GM23338 (cell line): ENCODE results near the gene CNGA1. TPM values are rescaled to one million over a fixed set of nuclear protein-coding genes. Genes with fewer than 3 reads are reported as not detected.

Experiments used
- ATAC-seq: fragments of 200-7000 bp; cut with Tn5 transposase; 3 replicates; pipeline ENCODE4 v1.9.1; 2020
- DNase-seq: peaks from one replicate; pipeline ENCODE4 v3.0.0-alpha.2; 2015; ENCODE audit warnings: low spot score
- H2AFZ ChIP-seq: fragments of 200-600 bp; sonication (generic); 2 replicates; pipeline ENCODE4 v1.8.0; 2016; ENCODE audit warnings: antibody characterized with exemption, mild to moderate bottlenecking, moderate library complexity
- H3F3A ChIP-seq: fragments of 200-600 bp; sonication (generic); replicated peaks from 2 replicates; pipeline ENCODE4 v1.8.0; 2017; ENCODE audit warnings: antibody characterized with exemption, mixed run types, low read depth
- H3K27ac ChIP-seq: fragments of 200-600 bp; sonication (generic); 2 replicates; pipeline ENCODE4 v1.6.1; 2016; ENCODE audit warnings: low read depth
- H3K27me3 ChIP-seq: fragments of 200-600 bp; sonication (generic); 2 replicates; pipeline ENCODE4 v1.8.0; 2016; ENCODE audit warnings: mild to moderate bottlenecking, mixed run types, moderate library complexity; ENCODE audit not compliant: insufficient read depth
- H3K36me3 ChIP-seq: fragments of 200-600 bp; sonication (generic); 2 replicates; pipeline ENCODE4 v1.8.0; 2016; ENCODE audit warnings: mild to moderate bottlenecking; ENCODE audit not compliant: insufficient read depth
- H3K4me1 ChIP-seq: fragments of 200-600 bp; sonication (generic); 2 replicates; pipeline ENCODE4 v1.8.0; 2016; ENCODE audit warnings: mild to moderate bottlenecking, moderate library complexity; ENCODE audit not compliant: insufficient read depth
- H3K4me2 ChIP-seq: fragments of 200-600 bp; sonication (generic); 2 replicates; pipeline ENCODE4 v1.7.1; 2017; ENCODE audit warnings: mixed run types
- H3K4me3 ChIP-seq: fragments of 200-600 bp; sonication (generic); 2 replicates; pipeline ENCODE4 v1.6.1; 2016; ENCODE audit warnings: mixed run types
- H3K79me2 ChIP-seq: fragments of 200-600 bp; sonication (generic); replicated peaks from 2 replicates; pipeline ENCODE4 v1.8.0; 2017; ENCODE audit warnings: mild to moderate bottlenecking; ENCODE audit not compliant: insufficient read depth
- H3K9me2 ChIP-seq: fragments of 200-600 bp; sonication (generic); 2 replicates; pipeline ENCODE4 v1.8.0; 2017; ENCODE audit not compliant: insufficient read depth
- H4K20me1 ChIP-seq: fragments of 200-600 bp; sonication (generic); replicated peaks from 2 replicates; pipeline ENCODE4 v1.8.0; 2017; ENCODE audit warnings: mild to moderate bottlenecking; ENCODE audit not compliant: insufficient read depth
- H3K27ac Mint-ChIP-seq: 2 replicates; pipeline ENCODE4 v1.8.0; 2020; ENCODE audit warnings: inconsistent platforms, mild to moderate bottlenecking, moderate library complexity, mixed read lengths
- H3K27me3 Mint-ChIP-seq: 3 replicates; pipeline ENCODE4 v1.8.0; 2022; ENCODE audit warnings: low read depth, mild to moderate bottlenecking, moderate library complexity, mixed read lengths, inconsistent platforms; ENCODE audit not compliant: insufficient read depth, poor library complexity
- H3K36me3 Mint-ChIP-seq: 3 replicates; pipeline ENCODE4 v1.8.0; 2021; ENCODE audit warnings: low read depth, mild to moderate bottlenecking, inconsistent platforms, moderate library complexity, mixed read lengths
- H3K4me1 Mint-ChIP-seq: 3 replicates; pipeline ENCODE4 v1.8.0; 2020; ENCODE audit warnings: mild to moderate bottlenecking, inconsistent platforms, mixed read lengths
- H3K4me3 Mint-ChIP-seq: 3 replicates; pipeline ENCODE4 v1.8.0; 2021; ENCODE audit warnings: moderate library complexity, mild to moderate bottlenecking, inconsistent platforms, mixed read lengths
- H3K9me3 Mint-ChIP-seq: 3 replicates; pipeline ENCODE4 v1.8.0; 2020; ENCODE audit warnings: moderate library complexity, mild to moderate bottlenecking, inconsistent platforms, mixed read lengths
- CREB1 ChIP-seq: fragments of 250-450 bp; sonication (Bioruptor Pico); IDR thresholded peaks from 2 replicates; pipeline ENCODE4 v1.5.0; 2020; ENCODE audit warnings: low read depth, mild to moderate bottlenecking, moderate library complexity
- CTCF ChIP-seq, 2 experiments: fragments of 200-600 bp in 1 of 2; sonication (generic) in 1 of 2; conservative IDR thresholded peaks; 2 replicates each; pipeline versions ENCODE4 v1.5.1 to v1.6.1; 2016 to 2017; ENCODE audit warnings: antibody characterized with exemption in 2 of 2, low read depth in 2 of 2, mild to moderate bottlenecking in 2 of 2, moderate library complexity in 1 of 2
- EZH2 ChIP-seq: fragments of 200-600 bp; sonication (generic); IDR thresholded peaks from one replicate; pipeline ENCODE4 v1.8.0; 2017; ENCODE audit warnings: antibody characterized with exemption, mild to moderate bottlenecking, low read depth; ENCODE audit not compliant: unreplicated experiment
- EZH2phosphoT487 ChIP-seq: fragments of 200-600 bp; sonication (generic); IDR thresholded peaks from one replicate; pipeline ENCODE4 v1.8.1; 2018; ENCODE audit warnings: antibody characterized with exemption; ENCODE audit not compliant: unreplicated experiment
- JUNB ChIP-seq: IDR thresholded peaks from one replicate; pipeline ENCODE4 v1.6.1; 2016; ENCODE audit warnings: antibody characterized with exemption; ENCODE audit not compliant: unreplicated experiment
- NANOG ChIP-seq: IDR thresholded peaks from 2 replicates; pipeline ENCODE4 v1.6.1; 2016; ENCODE audit warnings: antibody characterized with exemption, borderline replicate concordance
- ZNF331 ChIP-seq: fragments of 250-450 bp; sonication (Bioruptor Pico); IDR thresholded peaks from 2 replicates; pipeline ENCODE4 v1.5.0; 2020; ENCODE audit warnings: low read depth, mild to moderate bottlenecking, moderate library complexity
- ZNF462 ChIP-seq: fragments of 250-450 bp; sonication (Bioruptor Pico); IDR thresholded peaks from 2 replicates; pipeline ENCODE4 v1.5.0; 2020; ENCODE audit warnings: mild to moderate bottlenecking, moderate library complexity
- polyA plus RNA-seq: library from polyadenylated mRNA; unstranded; fragments of >200 nt; fragmentation: Nextera tagmentation; extraction: Ambion mirVana; gene quantifications from 2 replicates; pipeline ENCODE4 v1.2.1, GENCODE V29; 2016
- total RNA-seq: library from RNA; depleted of rRNA; stranded (reverse); fragments of >200 nt; shearing (Covaris generic); gene quantifications from 2 replicates; pipeline ENCODE4 v1.2.3, GENCODE V29; 2014
- TF ChIP-seq, protein P1 (sequence below): IDR thresholded peaks from 2 replicates; pipeline ENCODE4 v1.6.1; 2016; ENCODE audit warnings: antibody characterized with exemption
- TF ChIP-seq, protein P2 (sequence below): IDR thresholded peaks from one replicate; pipeline ENCODE4 v1.6.1; 2018; ENCODE audit warnings: antibody characterized with exemption; ENCODE audit not compliant: unreplicated experiment

Gene CNGA1
- total and polyA plus RNA-seq, 2 experiments from 2014 or later: 3.3 to 4.9 TPM

DNA sequence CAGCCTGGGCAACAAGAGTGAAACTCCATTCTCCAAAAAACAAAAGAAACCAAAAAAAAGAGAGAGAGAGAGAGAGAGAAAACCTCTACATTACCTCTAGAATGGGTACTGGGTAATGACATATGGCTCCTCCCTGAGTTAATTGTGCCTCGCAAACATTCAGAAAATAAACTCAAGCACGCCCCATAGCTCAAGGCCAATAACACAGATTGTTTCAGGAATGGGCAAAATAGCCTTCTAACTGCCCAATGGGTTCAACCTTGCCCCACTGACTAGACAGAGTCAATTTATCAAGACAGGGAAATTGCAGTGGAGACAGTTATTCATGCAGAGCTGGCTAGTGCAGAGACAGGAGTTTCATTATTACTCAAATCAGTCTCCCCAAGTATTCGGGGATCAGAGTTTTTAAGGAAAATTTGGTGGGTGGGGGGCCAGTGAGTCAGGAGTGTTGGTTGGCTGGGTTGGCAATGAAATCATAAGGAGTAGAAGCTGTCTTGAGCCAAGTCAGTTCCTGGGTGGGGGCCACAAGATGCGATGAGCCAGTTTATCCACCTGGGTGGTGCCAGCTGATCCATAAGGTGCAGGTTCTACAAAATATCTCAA lies 25.2 kb upstream of the CNGA1 start:
- Histone ChIP-seq H3K36me3 (no peaks in the 10 kb centered on the region), H3K27ac (no peak overlapping the region), H2AFZ (peak overlapping the region; percentile 4), H3K27me3 (no peaks in the 10 kb centered on the region), H3K79me2 (no peaks in the 10 kb centered on the region), H3K9me2 (0 out of 2 replicates have a peak, but pooled peaks cover 5% of the 10 kb centered on the region), H4K20me1 (no peaks in the 10 kb centered on the region), H3K4me3 (no peak overlapping the region), H3F3A (0 out of 2 replicates have a peak, but pooled peaks cover 5% of the 10 kb centered on the region), H3K4me2 (no peak overlapping the region), H3K4me1 (peaks cover 13% of the 10 kb centered on the region; the same call in 1 of the 2 replicates)
- Mint-ChIP-seq H3K9me3 (no peaks in the 10 kb centered on the region), H3K4me3 (no peak overlapping the region), H3K36me3 (no peaks in the 10 kb centered on the region), H3K4me1 (peaks cover 17% of the 10 kb centered on the region), H3K27ac (no peak overlapping the region), H3K27me3 (peaks cover 2% of the 10 kb centered on the region)
- TF ChIP-seq NANOG: no peak
- no peak for TF ChIP-seq EZH2
- TF ChIP-seq, protein P1, sequence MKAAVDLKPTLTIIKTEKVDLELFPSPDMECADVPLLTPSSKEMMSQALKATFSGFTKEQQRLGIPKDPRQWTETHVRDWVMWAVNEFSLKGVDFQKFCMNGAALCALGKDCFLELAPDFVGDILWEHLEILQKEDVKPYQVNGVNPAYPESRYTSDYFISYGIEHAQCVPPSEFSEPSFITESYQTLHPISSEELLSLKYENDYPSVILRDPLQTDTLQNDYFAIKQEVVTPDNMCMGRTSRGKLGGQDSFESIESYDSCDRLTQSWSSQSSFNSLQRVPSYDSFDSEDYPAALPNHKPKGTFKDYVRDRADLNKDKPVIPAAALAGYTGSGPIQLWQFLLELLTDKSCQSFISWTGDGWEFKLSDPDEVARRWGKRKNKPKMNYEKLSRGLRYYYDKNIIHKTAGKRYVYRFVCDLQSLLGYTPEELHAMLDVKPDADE: no peak
- TF ChIP-seq CREB1 (CRISPR knock-in tag): no peak
- TF ChIP-seq CTCF (conservative IDR thresholded peaks at IDR 0.05; ENCODE audit: low read depth in 2 of 2): no peak
- TF ChIP-seq ZNF462 (CRISPR knock-in tag): no peak
- TF ChIP-seq EZH2phosphoT487: no peak
- TF ChIP-seq, protein P2, sequence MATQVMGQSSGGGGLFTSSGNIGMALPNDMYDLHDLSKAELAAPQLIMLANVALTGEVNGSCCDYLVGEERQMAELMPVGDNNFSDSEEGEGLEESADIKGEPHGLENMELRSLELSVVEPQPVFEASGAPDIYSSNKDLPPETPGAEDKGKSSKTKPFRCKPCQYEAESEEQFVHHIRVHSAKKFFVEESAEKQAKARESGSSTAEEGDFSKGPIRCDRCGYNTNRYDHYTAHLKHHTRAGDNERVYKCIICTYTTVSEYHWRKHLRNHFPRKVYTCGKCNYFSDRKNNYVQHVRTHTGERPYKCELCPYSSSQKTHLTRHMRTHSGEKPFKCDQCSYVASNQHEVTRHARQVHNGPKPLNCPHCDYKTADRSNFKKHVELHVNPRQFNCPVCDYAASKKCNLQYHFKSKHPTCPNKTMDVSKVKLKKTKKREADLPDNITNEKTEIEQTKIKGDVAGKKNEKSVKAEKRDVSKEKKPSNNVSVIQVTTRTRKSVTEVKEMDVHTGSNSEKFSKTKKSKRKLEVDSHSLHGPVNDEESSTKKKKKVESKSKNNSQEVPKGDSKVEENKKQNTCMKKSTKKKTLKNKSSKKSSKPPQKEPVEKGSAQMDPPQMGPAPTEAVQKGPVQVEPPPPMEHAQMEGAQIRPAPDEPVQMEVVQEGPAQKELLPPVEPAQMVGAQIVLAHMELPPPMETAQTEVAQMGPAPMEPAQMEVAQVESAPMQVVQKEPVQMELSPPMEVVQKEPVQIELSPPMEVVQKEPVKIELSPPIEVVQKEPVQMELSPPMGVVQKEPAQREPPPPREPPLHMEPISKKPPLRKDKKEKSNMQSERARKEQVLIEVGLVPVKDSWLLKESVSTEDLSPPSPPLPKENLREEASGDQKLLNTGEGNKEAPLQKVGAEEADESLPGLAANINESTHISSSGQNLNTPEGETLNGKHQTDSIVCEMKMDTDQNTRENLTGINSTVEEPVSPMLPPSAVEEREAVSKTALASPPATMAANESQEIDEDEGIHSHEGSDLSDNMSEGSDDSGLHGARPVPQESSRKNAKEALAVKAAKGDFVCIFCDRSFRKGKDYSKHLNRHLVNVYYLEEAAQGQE: no peak
- TF ChIP-seq JUNB: no peak
- TF ChIP-seq ZNF331 (CRISPR knock-in tag): no peak
- ATAC-seq (no peak), DNase-seq (no peak)
